Adipose tissue (tissue), 3 donors: ENCODE data around the gene GOLGA3. TPM values are rescaled to one million over a fixed set of nuclear protein-coding genes. Genes with fewer than 3 reads are reported as not detected.
"Not testable (repeated sequence)": the region's sequence is repeated elsewhere in the genome, so short reads cannot be mapped to it uniquely, and the experiment has no call there.

Source experiments
- H3K27ac ChIP-seq: one replicate; pipeline ENCODE4 v1.5.1; 2013; ENCODE audit warnings: low read depth, low read length
- WGBS, 3 donors: extraction: QIAGEN DNeasy Blood & Tissue Kit; methylation state at CpG; one replicate each; pipeline ENCODE4 v1.1.7; 2013; 5-methylcytosine and 5-hydroxymethylcytosine counted together
- polyA plus RNA-seq, 3 donors: library from polyadenylated mRNA; stranded (reverse); fragments of 200-250 nt; gene quantifications; one replicate each; pipeline ENCODE4 v1.2.3, GENCODE V29; 2013
- donor health status: healthy with polysubstance abuse.
- donor health status: Bipolar disorder and iron deficiency.
- donor health status: healthy.

The GOLGA3 gene
- polyA plus RNA-seq, 3 donors, result 13.2 to 34.8 (median 14.1) TPM

DNA sequence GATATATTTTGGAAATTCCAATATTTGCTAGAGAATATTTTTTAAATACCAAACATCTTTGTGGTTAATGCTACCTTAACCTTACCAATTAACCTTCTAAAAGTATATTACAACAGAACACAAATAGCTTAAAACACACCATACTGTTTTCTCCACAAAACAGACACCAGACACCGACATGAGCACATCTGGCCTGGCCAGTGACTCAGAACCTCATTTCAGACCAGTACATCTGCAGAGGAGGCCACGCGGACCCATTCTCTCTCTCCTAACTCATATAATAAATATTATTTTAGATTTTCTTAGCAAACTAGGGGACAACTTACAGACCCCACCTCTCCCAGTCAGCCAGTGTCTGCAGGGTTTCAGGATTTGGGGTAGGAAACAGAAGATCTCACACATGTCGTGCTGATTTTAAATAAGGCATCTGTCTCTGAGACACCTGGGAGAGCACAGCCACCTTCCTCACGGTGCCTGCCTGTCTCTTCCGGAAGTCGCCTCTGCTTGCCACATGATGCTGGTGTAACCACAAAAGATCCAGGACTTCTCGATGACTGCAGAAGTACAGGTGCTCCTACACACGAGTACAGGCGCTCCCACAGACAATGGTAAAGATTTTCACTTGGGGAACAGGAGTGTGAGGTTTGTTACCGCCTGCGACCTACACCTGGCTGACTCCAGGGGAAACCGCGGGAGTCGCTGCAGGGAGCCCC is 57.4 kb downstream of the GOLGA3 start:
- H3K27ac ChIP-seq, result no peak overlapping the region
- WGBS, 3 donors, result 77 to 92% (median 79%) methylated on average over 15 of the region's 15 CpGs

DNA sequence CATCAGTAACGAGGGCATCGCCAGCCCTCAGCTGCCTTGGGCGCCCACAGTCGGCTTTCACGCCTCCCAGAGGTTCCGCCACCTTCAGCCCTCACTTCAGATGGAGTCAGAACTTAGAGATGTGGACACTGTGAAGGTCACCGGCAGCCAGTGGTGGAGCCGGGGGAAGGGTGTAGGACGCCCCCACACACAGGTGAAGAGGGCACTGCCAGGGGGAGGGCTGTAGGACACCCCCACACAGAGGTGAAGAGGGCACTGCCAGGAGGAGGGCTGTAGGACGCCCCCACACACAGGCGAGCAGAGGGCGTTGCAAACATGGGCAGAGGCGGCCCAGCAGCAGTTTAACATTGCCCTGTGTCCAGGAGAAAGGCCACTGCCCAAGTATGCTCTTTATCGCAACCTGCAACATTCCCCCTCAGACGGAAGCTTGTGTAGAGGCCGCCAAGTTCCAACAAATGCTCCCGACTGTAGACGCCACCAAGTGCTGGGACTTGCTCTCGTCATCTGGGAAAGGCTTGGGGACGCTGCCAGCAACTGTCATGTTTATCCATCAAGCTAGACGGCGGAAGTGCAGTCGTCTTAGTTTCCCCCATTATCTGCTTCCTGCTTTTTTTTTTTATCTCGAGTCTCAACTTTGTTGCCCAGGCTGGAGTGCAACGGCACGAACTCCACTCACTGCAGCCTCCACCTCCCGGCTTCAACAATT is 62.1 kb downstream of the GOLGA3 start:
- 48 to 58% (median 49%) methylated on average over 27 of the region's 27 CpGs for WGBS, 3 donors
- no peak overlapping the region for H3K27ac ChIP-seq

DNA sequence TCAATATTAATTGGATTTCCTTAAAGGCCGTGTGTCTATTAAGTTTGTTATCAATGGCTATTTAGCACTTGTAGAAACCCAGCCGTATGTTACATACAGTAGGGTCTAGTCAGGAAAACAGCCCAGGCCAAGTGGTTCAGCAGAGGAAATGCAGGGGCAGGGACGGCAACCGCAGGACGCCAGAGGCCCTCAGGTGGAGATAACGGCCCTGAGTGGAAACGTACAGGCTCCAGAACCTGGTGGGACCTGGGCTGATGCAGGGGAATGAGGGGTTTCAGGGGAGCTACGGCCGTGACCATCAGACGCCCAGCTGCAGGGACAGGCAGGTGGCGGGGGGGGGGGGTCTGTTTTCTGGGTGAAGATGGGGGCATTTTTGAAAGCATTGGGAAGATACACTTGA is 63.3 kb downstream of the GOLGA3 start:
- H3K27ac ChIP-seq, result no peak overlapping the region
- WGBS, 3 donors, result 41 to 62% (median 57%) methylated on average over 11 of the region's 11 CpGs

DNA sequence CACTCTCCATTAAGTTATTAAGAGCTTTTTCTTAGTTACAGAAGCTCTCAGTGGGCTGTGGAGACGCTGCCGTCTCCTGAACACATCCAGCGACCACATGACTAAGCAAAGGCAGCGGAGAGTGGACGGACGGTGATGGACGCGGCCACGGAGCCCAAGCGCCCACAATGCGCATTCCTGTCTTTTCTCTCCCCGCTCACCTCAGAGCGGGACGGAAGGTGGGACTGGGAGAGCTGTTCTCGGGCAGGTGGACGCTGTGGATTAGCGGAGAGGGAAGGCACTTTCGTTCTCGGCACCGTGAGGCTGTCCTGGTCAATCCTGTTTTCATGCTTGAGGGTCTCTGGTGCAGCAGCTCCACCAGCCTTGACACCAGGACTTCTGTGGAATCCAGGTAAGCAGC is 64.4 kb downstream of the GOLGA3 start:
- H3K27ac ChIP-seq, result no peak overlapping the region
- WGBS, 3 donors, result 91 to 93% (median 92%) methylated on average over 19 to 20 of the region's 20 CpGs

DNA sequence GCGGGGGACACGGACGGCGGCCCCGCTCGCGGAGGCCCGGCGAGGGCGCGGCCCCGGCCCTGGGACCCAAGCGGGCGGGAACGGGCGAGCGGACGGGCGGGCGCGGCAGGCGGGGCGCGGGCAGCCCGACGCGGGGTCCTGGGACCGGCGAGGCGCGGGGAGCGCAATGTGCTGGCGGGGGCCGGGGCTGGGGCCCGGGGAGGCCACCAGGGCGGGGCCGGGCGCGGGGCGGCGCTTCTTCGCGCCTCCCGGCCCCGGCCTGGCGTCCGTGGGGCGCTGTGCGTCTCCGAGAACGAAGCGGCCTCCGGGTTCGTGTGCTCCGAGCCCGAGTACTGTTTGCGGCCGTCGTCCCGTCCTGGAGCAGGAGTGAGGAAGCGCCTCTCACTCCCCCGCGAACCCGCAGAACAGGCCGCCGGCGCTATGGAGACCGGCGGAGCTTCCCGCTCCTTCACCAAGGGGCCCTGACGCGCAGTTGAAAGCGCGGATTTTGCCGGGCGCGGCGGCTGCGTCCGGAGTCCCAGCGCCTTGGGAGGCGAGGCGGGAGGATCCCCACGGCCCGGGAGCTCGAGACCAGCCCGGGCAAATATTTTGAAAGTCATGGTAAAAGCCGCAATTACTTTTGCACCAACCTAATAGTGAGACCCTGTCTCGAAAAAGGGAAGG is 66.6 kb downstream of the GOLGA3 start:
- 0 to 1% (median 1%) methylated on average over 42 to 89 of the region's 89 CpGs for WGBS, 3 donors
- H3K27ac ChIP-seq, result peak overlapping the region; percentile 85

DNA sequence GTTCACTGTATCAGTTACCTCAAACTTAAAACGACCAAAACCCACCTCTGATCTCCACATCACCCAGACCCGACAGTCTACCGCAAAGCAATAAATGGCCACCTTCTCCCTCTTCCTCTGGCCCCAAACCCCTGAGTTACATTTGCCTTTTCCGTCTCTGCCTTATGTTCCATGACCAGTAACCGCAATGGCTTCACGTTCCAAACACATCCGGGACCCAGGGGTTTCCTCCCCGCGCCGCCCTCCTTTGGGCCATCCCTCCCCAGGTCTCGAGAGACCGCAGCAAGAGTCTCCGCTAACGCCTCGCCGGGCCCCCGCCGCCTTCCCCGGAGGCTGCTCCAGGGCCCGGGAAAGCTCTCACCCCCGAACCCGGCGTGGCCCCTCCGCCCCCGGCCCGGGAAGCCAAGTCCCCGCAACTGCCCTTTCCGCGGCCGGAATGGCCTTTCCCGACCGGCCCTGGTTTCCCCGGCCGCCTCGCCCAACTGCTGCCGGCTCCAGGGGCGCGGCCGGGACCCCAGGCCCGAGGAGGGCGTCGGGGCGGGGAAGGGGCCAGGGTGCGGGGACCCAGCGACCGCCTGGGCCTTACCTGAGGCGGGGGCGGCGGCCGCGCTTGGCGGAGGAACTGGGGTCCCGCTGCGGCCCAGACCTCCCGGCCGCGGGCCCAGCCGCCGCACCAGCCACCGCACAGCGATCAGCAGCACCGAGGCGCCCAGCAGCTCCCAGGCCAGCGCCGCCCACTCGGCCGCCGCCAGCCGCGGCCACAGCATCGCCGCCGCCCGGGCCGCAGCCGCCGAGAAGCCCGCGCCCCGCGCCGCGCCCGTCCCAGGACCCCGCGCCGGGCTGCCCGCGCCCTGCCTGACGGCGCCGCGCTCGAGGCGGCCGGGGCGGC is 67.4 kb downstream of the GOLGA3 start, which contains the start of gene ANKLE2:
Gene ANKLE2, minus strand, starts transcription at position 801 of the 889 bp plus-strand sequence. Its CDS starts 34 bp downstream, at position 767.
- WGBS, 3 donors, result 0 to 1% (median 0%) methylated on average over 62 to 96 of the region's 97 CpGs
- peak within 1 kb of the TSS; percentile 85 for H3K27ac ChIP-seq

DNA sequence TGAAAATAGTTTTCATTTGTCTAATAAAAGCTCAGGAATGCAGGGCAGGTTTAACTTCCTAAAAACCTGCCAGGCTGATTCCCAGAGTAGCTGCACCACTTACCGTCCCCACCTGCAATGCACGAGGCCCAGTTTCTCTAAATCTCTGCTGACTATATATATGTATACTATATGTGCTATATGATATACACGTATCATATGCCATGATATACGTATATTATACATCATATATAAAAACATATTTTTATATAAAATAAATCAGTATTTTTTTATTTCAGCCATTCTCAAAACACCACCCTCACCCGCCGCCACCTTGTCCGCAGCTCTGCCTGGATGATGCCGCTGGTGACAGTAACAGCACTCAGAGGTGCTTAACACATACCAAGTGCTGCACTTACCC is 69.3 kb downstream of the GOLGA3 start:
- H3K27ac ChIP-seq, result no peak overlapping the region
- 94 to 96% (median 95%) methylated on average over 8 of the region's 8 CpGs for WGBS, 3 donors

DNA sequence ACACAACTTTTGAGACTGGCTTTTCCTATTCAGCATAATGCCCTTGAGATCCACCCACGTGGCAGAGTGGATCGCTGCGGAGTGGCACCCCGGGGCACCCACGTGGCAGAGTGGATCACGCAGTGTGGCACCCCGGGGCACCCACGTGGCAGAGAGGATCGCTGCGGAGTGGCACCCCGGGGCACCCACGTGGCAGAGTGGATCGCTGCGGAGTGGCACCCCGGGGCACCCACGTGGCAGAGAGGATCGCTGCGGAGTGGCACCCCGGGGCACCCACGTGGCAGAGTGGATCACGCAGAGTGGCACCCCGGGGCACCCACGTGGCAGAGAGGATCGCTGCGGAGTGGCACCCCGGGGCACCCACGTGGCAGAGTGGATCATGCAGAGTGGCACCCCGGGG is 69.8 kb downstream of the GOLGA3 start:
- WGBS, 3 donors, result 85 to 88% (median 85%) methylated on average over 26 to 28 of the region's 28 CpGs
- H3K27ac ChIP-seq, result not testable (repeated sequence)

DNA sequence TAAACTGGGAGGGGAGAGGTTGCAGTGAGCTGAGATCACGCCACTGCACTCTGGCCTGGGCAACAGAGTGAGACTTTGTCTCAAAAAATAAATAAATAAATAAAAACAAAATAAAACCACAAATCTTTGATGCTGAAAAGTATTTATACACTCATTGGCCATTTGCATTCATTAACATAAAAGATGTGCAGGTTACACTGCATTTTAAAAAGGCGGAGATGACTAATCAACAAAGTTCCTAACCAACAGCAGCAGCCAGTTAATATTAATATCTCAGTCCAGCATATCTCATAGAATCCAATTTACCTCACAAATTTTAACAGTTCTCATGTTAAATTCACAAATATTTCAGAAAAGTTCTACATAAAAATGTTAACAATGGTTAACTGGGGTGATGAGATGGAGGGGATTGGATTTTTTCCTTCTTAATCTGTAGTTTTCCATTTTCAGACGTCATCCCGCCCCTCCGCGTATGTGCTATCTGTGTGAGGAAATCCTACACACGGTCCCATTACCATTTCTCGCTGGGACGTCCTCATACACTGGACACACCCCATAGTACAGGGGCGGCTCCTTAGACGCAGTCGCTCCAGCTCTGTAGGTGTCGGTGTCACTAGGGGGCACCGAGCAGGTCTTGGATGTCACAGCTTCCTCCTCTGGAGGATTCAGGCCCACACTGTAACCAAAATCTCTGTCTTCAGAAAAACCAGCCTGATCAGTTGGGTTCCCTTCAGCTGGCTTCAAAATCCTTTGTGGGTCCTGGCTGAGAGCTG is 74.3 kb downstream of the GOLGA3 start:
- 79 to 85% (median 82%) methylated on average over 14 of the region's 14 CpGs for WGBS, 3 donors
- no peak overlapping the region for H3K27ac ChIP-seq

DNA sequence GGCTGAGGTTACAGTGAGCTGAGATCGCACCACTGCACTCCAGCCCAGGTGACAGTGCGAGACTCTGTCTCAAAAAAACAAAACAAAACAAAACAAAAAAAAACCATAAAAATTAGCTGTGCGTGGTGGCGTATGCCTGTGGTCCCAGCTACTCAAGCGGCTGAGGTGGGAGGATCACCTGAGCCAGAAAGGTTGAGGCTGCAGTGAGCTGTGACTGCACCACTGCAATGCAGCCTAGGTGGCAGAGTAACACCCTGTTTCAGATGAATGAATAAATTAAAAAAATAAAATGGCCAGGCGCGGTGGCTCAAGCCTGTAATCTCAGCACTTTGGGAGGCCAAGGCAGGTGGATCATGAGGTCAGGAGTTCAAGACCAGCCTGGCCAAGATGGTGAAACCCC is 75.0 kb downstream of the GOLGA3 start:
- not testable (repeated sequence) for H3K27ac ChIP-seq
- 91 to 96% (median 95%) methylated on average over 7 of the region's 7 CpGs for WGBS, 3 donors

DNA sequence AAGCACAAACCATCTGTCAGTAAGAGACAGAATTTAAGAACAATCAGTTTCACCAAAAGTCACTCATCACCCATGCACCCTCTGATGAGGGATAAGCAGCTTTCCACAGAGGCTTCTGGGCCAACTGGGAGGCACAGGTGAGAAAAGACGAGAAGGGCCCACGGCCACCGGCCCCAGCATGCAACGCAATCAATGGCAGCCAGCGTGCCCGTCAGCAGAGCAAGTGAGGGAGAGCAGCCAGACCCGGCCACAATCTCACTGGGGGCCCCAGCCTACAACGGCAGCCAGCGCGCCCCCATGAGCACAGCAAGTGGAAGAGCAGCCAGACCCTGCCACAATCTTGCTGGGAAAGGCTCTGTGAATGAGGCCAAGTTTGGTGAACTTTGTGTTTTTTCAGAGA is 80.3 kb downstream of the GOLGA3 start:
- WGBS, 3 donors, result 88 to 96% (median 90%) methylated on average over 9 to 10 of the region's 10 CpGs
- H3K27ac ChIP-seq, result no peak overlapping the region

DNA sequence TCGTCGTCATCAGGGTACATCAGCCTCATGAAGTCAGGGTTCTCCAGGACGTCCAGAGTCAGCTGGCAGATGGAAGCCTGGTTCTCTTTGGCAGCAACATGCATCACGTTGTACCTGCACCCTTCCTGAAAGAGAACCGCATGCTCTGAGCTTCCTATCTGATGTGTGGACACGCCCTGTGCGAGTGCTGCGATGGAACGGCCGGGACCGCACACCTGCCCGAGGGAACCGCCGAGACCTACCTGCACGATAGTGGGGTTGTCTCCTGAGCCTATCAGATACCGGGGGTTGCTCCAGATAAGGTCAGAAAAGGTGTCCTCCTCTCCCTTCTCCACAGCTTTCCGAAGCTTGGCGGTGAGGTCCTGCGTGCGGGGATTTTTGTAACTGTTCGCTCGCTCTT is 80.8 kb downstream of the GOLGA3 start:
- WGBS, 3 donors, result 94 to 95% (median 95%) methylated on average over 22 of the region's 22 CpGs
- H3K27ac ChIP-seq, result no peak overlapping the region

DNA sequence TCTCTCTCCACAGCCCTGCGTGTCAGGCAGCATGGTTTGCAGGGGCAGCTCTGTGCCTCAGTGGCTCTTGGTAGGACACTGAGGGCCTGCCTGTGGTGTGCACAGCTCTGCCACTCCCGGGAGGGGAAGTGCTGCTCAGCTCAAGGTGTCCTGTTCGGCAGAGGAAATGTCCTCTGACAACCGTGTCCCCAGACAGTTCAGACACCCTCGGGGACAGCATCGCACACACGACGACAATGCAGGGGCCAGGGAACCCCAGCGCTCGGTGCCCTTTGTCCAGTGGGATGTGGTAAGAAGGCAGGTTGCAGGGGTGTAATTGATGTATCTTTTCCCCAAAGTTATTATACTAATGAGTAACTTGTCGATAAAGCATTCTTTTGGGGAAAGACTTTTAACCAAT is 81.3 kb downstream of the GOLGA3 start:
- H3K27ac ChIP-seq, result no peak overlapping the region
- WGBS, 3 donors, result 88 to 91% (median 90%) methylated on average over 11 of the region's 11 CpGs

DNA sequence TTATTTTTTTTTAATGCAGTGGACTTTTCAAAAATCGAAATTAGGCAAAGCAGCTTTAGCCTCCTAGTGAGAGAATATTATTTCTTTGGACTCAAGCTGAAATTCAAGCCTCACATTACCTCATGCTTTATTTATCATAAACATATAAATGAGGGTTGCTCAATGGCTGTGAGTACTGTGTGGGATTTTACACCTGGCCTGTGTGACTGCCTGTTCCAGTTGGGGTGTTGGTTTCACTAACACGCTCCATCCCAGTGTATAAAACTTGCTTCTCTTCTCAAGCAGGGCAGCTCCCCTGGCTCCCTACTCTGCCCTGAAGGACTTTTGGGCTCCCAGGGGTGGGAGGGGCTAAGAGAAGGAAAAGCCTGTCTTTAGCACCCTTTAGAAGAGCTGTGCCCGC is 82.1 kb downstream of the GOLGA3 start:
- WGBS, 3 donors, result 80 to 97% (median 93%) methylated on average over 3 of the region's 3 CpGs
- H3K27ac ChIP-seq, result no peak overlapping the region

DNA sequence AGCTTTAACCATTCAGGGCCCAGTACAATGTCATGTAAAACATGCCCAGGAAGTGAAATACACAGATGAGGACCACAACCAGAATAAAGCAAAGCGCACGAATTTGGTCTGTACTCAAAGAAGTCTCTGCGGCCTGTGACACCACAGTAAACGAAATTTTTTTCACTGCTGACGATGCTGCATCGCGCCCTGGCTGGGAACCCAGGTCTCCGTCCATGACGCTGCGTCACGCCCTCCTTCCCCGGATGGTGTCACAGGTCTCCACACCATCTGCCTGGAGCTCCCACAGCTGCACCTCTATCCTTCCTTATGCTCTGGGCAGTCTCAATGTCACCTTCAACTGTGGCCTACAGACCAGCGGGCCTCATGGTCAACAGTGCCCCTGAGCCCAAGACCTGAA is 84.8 kb downstream of the GOLGA3 start:
- 88 to 95% (median 88%) methylated on average over 13 of the region's 13 CpGs for WGBS, 3 donors
- no peak overlapping the region for H3K27ac ChIP-seq

DNA sequence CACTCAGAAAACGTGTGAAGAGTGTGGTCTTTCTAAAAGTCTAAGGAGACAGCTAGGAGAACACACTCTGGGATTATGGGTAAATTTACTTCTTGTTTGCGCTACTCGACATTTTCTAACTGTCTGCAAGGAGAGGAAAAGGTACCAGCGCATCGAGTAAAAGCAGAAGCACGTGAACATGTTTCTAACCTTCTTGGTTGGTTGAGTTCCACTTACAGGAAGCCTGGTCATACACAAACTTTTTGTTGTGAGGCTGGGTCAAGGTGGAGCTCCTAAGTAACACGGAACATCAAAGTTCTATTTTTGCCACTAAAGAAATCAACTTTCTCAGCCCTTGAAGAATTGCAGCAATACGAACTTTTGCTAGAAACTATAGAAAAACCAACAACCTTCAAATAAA is 87.0 kb downstream of the GOLGA3 start:
- WGBS, 3 donors, result 82 to 84% (median 84%) methylated on average over 8 of the region's 8 CpGs
- no peak overlapping the region for H3K27ac ChIP-seq

DNA sequence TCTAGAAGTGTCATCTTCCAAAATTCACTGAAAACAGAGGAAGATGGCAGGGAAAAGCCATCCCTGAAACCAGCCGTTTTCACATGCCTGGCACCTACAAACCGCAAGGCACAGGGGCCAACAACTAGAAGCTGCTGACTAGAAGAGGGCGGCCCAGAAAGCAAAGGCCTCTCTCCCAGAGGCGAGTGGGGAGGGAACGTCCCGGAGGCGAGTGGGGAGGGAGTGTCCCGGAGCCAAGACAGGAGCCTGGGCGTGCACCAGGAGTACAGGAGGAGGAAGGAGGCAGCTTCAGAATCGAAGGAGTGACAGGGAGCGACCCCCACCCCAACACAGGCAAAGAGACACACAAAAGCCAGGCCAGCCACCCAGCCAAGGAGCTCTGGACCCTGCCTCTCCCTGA is 88.0 kb downstream of the GOLGA3 start:
- H3K27ac ChIP-seq, result no peak overlapping the region
- WGBS, 3 donors, result 88 to 91% (median 89%) methylated on average over 11 of the region's 11 CpGs

DNA sequence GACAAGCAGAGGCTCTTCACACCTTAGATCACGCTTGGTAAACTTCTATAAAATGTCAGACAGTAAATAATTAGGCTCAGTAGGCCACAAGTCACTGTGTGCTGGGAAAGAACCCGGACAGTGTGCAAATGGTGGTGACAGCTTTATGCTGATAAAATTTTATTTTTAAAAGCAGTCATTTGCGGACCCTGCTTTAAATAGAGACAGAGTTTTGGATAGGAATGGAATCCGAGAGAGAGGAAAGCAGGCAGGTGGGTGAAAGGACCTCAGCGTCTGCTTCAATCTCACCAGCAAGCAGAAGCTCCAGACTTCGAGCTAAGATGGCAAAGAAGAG is 88.4 kb downstream of the GOLGA3 start:
- 88 to 92% (median 89%) methylated on average over 6 of the region's 6 CpGs for WGBS, 3 donors
- H3K27ac ChIP-seq, result no peak overlapping the region
